HG03575 (cell line): Measurements from ENCODE around the gene PREX1.
"Not testable (repeated sequence)": the region's sequence is repeated elsewhere in the genome, so short reads cannot be mapped to it uniquely, and the experiment has no call there.

Source experiments
- ATAC-seq: cut with Tn5 transposase; IDR thresholded peaks from one replicate; pipeline ENCODE4 v1.9.1; 2021; ENCODE audit not compliant: unreplicated experiment, insufficient number of reproducible peaks, low FRiP score; ENCODE audit errors: extremely low read depth

PREX1 gene

GRCh38 chr20:48786951-48787705, 40.7 kb downstream of the PREX1 start:
- ATAC-seq, result no peak

- no peak for ATAC-seq
Measured at GRCh38 chr20:48785801-48786200, 42.0 kb downstream of the PREX1 start.

- ATAC-seq, result no peak
Measured at GRCh38 chr20:48785256-48785655, 42.5 kb downstream of the PREX1 start.

GRCh38 chr20:48784273-48784641, 43.5 kb downstream of the PREX1 start:
- no peak for ATAC-seq

- no peak for ATAC-seq
Measured at GRCh38 chr20:48783533-48784272, 44.1 kb downstream of the PREX1 start.

- ATAC-seq, result no peak
Measured at GRCh38 chr20:48782901-48783308, 44.9 kb downstream of the PREX1 start.

- ATAC-seq, result no peak
Measured at GRCh38 chr20:48782053-48782452, 45.7 kb downstream of the PREX1 start.

- ATAC-seq, result no peak
Measured at GRCh38 chr20:48781634-48782033, 46.2 kb downstream of the PREX1 start.

- ATAC-seq, result no peak
Measured at GRCh38 chr20:48779435-48779834, 48.4 kb downstream of the PREX1 start.

GRCh38 chr20:48777821-48778220, 50.0 kb downstream of the PREX1 start:
- ATAC-seq, result no peak

GRCh38 chr20:48777005-48777404, 50.8 kb downstream of the PREX1 start:
- no peak for ATAC-seq

- ATAC-seq, result no peak
Measured at GRCh38 chr20:48776306-48776705, 51.5 kb downstream of the PREX1 start.

GRCh38 chr20:48775545-48775944, 52.3 kb downstream of the PREX1 start:
- ATAC-seq, result not testable (repeated sequence)

- no peak for ATAC-seq
Measured at GRCh38 chr20:48774696-48775095, 53.1 kb downstream of the PREX1 start.

- ATAC-seq, result no peak
Measured at GRCh38 chr20:48773837-48774418, 53.9 kb downstream of the PREX1 start.

GRCh38 chr20:48772183-48772976, 55.4 kb downstream of the PREX1 start:
- no peak for ATAC-seq

GRCh38 chr20:48771542-48771941, 56.3 kb downstream of the PREX1 start:
- no peak for ATAC-seq

GRCh38 chr20:48770700-48771442, 56.9 kb downstream of the PREX1 start:
- no peak for ATAC-seq
